ENCODE measurements around the gene CACNG4. TPM values are rescaled to one million over a fixed set of nuclear protein-coding genes. Genes with fewer than 3 reads are reported as not detected.

The CACNG4 gene
- total RNA-seq, 1 experiment from 2014 or later = not detected

DNA sequence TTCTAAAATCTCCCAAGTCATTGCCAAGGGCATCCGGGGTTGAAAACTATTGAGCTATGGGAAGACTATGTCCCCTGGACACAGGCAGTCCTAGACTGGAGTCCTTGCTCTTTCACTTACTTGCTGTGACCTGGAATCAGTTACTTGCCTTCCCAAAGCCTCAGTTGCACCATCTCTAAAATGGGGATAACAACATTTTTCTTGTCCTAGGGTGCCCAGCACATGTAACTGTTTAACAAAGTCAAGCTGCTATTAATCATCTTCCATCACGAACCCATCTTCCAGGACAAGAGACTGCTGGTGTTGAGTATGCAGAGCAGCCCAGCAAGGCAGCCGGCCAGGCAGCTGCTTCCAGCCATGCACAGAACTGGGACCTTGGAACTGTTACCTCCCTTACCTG is 9.9 kb upstream of the CACNG4 start:
- ATAC-seq (no peak), DNase-seq (ENCODE audit: low read depth, low spot score) (no peak)
- Histone ChIP-seq H3K4me2 (ENCODE audit: low read length) (no peak overlapping the region), H2AFZ (ENCODE audit: low read depth, low read length, poor library complexity, severe bottlenecking) (no peak overlapping the region), H3K9me3 (ENCODE audit: control insufficient read depth in 1 of 2, insufficient read depth in 1 of 2, low read depth in 1 of 2, low read length in 2 of 2) (no peaks in the 10 kb centered on the region), H3K36me3 (ENCODE audit: control insufficient read depth in 1 of 2, insufficient read depth in 2 of 2, low read length in 2 of 2) (no peaks in the 10 kb centered on the region), H3K27ac (ENCODE audit: low read depth, low read length) (no peak overlapping the region), H3K9me2 (ENCODE audit: insufficient read depth) (no peaks in the 10 kb centered on the region), H4K20me1 (ENCODE audit: insufficient read depth) (no peaks in the 10 kb centered on the region), H3K27me3 (ENCODE audit: insufficient read depth, low read length) (no peaks in the 10 kb centered on the region), H3K4me1 (ENCODE audit: control insufficient read depth in 1 of 2, insufficient read depth in 2 of 2, low read length in 2 of 2) (peaks cover 54 to 78% of the 10 kb centered on the region in 2 experiments), H3K79me2 (ENCODE audit: insufficient read depth, low read length) (no peaks in the 10 kb centered on the region), H3K4me3 (replicated peaks in 1 of 2; ENCODE audit: low read depth in 1 of 2, low read length in 2 of 2) (no peak overlapping the region), H3K9ac (ENCODE audit: low read length) (no peak overlapping the region)
- BruUV-seq (replicated peaks) = no TSS peak
- ChIA-PET POLR2A (no interaction called here), CTCF (no interaction called here), RAD21 (ENCODE audit: low non-redundant PET in 1 of 2, low total read pairs in 2 of 2, uncharacterized antibody in 2 of 2, unreplicated experiment in 2 of 2) (no interaction called here)
- intact Hi-C loops (cut with micrococcal nuclease) = no loop called here
- TF ChIP-seq, protein P1, sequence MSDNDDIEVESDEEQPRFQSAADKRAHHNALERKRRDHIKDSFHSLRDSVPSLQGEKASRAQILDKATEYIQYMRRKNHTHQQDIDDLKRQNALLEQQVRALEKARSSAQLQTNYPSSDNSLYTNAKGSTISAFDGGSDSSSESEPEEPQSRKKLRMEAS (IDR thresholded peaks at IDR 0.05) = no peak
- no peak for TF ChIP-seq SRF (IDR thresholded peaks at IDR 0.05; ENCODE audit: low read depth)
- no peak for TF ChIP-seq EGR1 (IDR thresholded peaks at IDR 0.05; ENCODE audit: low read depth)
- TF ChIP-seq EZH2phosphoT487 (IDR thresholded peaks at IDR 0.05; ENCODE audit: borderline replicate concordance) = no peak
- no peak for TF ChIP-seq POLR2A (IDR thresholded peaks at IDR 0.05; ENCODE audit: borderline replicate concordance, extremely low read depth, insufficient read depth, insufficient read length)
- no peak for TF ChIP-seq TCF7L2 (IDR thresholded peaks at IDR 0.05; ENCODE audit: borderline replicate concordance, extremely low read depth, insufficient read depth, insufficient read length)
- TF ChIP-seq POLR2AphosphoS5 (IDR thresholded peaks at IDR 0.05; ENCODE audit: low read depth, low read length) = no peak
- TF ChIP-seq JUND (IDR thresholded peaks at IDR 0.05) = no peak
- no peak for TF ChIP-seq FOSL1 (IDR thresholded peaks at IDR 0.05; ENCODE audit: low read depth)
- TF ChIP-seq, protein P2, sequence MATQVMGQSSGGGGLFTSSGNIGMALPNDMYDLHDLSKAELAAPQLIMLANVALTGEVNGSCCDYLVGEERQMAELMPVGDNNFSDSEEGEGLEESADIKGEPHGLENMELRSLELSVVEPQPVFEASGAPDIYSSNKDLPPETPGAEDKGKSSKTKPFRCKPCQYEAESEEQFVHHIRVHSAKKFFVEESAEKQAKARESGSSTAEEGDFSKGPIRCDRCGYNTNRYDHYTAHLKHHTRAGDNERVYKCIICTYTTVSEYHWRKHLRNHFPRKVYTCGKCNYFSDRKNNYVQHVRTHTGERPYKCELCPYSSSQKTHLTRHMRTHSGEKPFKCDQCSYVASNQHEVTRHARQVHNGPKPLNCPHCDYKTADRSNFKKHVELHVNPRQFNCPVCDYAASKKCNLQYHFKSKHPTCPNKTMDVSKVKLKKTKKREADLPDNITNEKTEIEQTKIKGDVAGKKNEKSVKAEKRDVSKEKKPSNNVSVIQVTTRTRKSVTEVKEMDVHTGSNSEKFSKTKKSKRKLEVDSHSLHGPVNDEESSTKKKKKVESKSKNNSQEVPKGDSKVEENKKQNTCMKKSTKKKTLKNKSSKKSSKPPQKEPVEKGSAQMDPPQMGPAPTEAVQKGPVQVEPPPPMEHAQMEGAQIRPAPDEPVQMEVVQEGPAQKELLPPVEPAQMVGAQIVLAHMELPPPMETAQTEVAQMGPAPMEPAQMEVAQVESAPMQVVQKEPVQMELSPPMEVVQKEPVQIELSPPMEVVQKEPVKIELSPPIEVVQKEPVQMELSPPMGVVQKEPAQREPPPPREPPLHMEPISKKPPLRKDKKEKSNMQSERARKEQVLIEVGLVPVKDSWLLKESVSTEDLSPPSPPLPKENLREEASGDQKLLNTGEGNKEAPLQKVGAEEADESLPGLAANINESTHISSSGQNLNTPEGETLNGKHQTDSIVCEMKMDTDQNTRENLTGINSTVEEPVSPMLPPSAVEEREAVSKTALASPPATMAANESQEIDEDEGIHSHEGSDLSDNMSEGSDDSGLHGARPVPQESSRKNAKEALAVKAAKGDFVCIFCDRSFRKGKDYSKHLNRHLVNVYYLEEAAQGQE (IDR thresholded peaks at IDR 0.05; ENCODE audit: low read depth) = no peak
- no peak for TF ChIP-seq CTCF (IDR thresholded peaks at IDR 0.05 in 2 of 3, conservative IDR thresholded peaks at IDR 0.05 in 1 of 3; ENCODE audit: borderline replicate concordance in 1 of 3, insufficient read depth in 1 of 3, low read depth in 2 of 3, low read length in 2 of 3)
- no peak for TF ChIP-seq ATF3 (IDR thresholded peaks at IDR 0.05)
- no peak for TF ChIP-seq YY1 (IDR thresholded peaks at IDR 0.05; ENCODE audit: extremely low read depth, insufficient replicate concordance, low read depth, low read length)
- no peak for TF ChIP-seq SP1 (IDR thresholded peaks at IDR 0.05; ENCODE audit: low read depth)
- no peak for TF ChIP-seq CEBPB (IDR thresholded peaks at IDR 0.05; ENCODE audit: low read depth)
- no peak for TF ChIP-seq ZNF274 (IDR thresholded peaks at IDR 0.05; ENCODE audit: low read depth, low read length)
- TF ChIP-seq EZH2 (IDR thresholded peaks at IDR 0.05) = no peak
- no peak for TF ChIP-seq SIN3A (IDR thresholded peaks at IDR 0.05; ENCODE audit: low read depth)

Data from HCT116 (cell line).